Activated T-cell treated with anti-CD3 and anti-CD28 coated beads, Interleukin-2, amount 50 U/mL, for 72 hours (primary cell): ENCODE measurements around the gene STOM. TPM values are rescaled to one million over a fixed set of nuclear protein-coding genes. Genes with fewer than 3 reads are reported as not detected.
A peak's percentile ranks its signal among the peaks of the same experiment; 100 is the strongest.

Experiments used
- ATAC-seq, 2 donors: fragments of 150-1000 bp; cut with Tn5 transposase; replicated peaks in 1 of 2; 2 replicates each; pipeline ENCODE4 v1.10.0; 2021; ENCODE audit warnings: moderate library complexity in 2 of 2, mild to moderate bottlenecking in 1 of 2
- DNase-seq, 2 donors: peaks; one replicate each; pipeline ENCODE4 v3.0.0; 2021 to 2022; ENCODE audit warnings: mixed read lengths in 1 of 2
- H3K27ac Mint-ChIP-seq: one replicate; pipeline ENCODE4 v1.8.0; 2022; ENCODE audit warnings: mild to moderate bottlenecking, moderate library complexity, mixed read lengths
- H3K27me3 Mint-ChIP-seq: one replicate; pipeline ENCODE4 v1.8.0; 2022; ENCODE audit warnings: low read depth, mixed read lengths
- H3K36me3 Mint-ChIP-seq, 2 donors: one replicate each; pipeline ENCODE4 v1.8.0; 2022; ENCODE audit warnings: mixed read lengths in 2 of 2, mild to moderate bottlenecking in 1 of 2; ENCODE audit not compliant: insufficient read depth in 2 of 2
- H3K4me1 Mint-ChIP-seq: one replicate; pipeline ENCODE4 v1.8.0; 2022; ENCODE audit warnings: low read depth, mixed read lengths
- H3K4me3 Mint-ChIP-seq, 2 donors: one replicate each; pipeline ENCODE4 v1.8.0; 2022; ENCODE audit warnings: mild to moderate bottlenecking in 2 of 2, mixed read lengths in 2 of 2, moderate library complexity in 2 of 2
- H3K9me3 Mint-ChIP-seq, 2 donors: one replicate each; pipeline ENCODE4 v1.8.0; 2022; ENCODE audit warnings: mixed read lengths in 2 of 2
- total RNA-seq, 2 donors: library from RNA; stranded (reverse); gene quantifications; one replicate each; pipeline ENCODE4 v1.2.3, GENCODE V29; 2022

Gene STOM
- total RNA-seq, 2 donors from 2014 or later: 63.7 to 90.6 TPM

DNA sequence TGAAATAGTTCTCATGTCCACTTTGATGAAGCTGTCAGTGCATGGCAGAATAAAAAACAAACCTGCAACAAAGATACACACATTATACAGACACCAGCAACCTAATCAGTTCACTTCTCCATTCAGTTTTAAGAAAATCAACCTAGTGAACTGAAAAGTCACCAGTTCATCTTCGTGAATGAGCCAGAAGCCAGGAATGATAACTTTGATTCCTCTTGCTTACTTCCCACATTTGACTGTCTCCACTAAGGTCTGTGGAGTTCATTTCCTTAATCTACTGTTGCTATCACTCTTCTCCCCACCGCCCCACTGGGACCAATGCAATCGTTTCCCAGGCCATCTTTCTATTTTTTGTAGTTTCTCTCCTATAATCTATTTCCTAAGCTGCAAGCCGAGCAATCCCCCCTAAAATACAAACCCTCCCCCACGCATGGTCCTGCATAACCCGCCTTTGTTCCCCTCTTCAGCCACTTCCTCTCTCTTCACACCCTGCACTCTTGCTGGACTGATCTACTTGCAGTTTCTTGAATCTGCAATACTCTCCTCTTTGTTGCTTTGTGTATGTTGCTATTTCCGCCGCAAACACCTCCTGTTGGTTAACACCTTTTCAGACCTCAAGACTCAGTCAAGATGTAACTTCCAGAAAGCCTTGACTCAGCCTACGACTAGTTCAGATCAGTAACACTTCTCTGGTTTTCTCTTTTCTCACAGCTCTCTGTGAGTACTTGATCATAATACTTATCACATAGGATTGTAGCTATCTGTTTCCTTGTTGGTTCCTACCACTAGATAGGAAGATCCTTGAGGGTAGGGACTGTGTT is 16.6 kb downstream of the STOM start:
- peak; percentile 95 to 97 for ATAC-seq
- Mint-ChIP-seq H3K4me1 (peaks cover 46% of the 10 kb centered on the region), H3K27me3 (no peaks in the 10 kb centered on the region), H3K4me3 (peak overlapping the region; percentile 54 to 58), H3K36me3 (peaks cover 10 to 15% of the 10 kb centered on the region in 2 donors), H3K9me3 (no peaks in the 10 kb centered on the region), H3K27ac (peak overlapping the region; percentile 47)
- DNase-seq: peak; percentile 62 to 63

DNA sequence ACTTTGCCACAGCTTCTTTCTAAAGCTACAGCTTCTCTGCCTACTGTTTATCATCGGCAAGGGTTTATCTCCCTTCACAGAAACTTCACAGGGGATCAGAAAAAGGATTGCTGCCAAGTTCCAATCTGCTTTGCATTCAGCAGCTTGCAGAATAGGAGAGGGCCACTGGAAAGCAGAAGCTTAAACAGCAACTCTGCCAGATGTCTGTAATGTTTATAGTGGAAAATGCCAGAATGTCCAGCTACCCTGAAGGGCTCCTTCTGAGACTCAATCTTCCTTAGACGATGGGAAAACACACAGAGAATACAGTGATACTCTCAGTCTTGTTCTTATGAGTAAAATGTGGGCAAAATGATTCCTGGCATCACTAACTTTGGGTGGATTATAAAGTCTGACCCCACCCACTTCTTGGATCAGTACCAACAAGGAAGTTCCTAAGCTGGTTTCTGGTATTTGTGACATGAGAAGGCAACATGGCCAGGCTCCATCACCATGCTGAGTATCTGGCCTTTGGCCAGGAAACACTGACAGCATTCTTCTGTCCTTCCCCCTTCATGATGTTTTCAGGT is 19.0 kb downstream of the STOM start:
- ATAC-seq (no peak), DNase-seq (peak in 1 of 2 donors; percentile 23)
- peaks cover 26% of the 10 kb centered on the region for H3K4me1 Mint-ChIP-seq
- H3K36me3 Mint-ChIP-seq: peaks cover 13 to 27% of the 10 kb centered on the region in 2 donors
- no peaks in the 10 kb centered on the region for H3K27me3 Mint-ChIP-seq
- peak overlapping the region in 1 of 2 donors; percentile 3 for H3K4me3 Mint-ChIP-seq
- no peaks in the 10 kb centered on the region for H3K9me3 Mint-ChIP-seq
- H3K27ac Mint-ChIP-seq: no peak overlapping the region

DNA sequence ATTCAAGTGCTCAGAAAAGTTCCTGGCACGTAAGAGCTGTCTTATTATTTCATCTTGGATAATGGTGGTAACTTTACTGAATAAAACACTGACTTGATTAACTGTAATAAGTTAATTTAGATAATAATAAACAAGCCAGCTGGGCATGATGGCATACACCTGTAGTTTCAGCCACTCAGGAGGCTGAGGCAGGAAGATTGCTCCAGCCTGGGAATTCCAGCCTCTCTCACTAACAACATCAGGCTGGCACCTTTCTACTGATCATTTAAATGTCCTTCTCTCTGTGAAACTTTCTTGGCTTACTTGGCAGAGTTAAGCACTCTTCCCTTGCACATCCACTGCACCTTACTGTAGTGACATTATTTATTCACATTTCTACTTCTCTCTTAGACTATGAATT is 20.0 kb downstream of the STOM start:
- Mint-ChIP-seq H3K27me3 (no peaks in the 10 kb centered on the region), H3K9me3 (no peaks in the 10 kb centered on the region), H3K27ac (peak overlapping the region; percentile 40), H3K36me3 (peaks cover 10 to 22% of the 10 kb centered on the region in 2 donors), H3K4me1 (peaks cover 23% of the 10 kb centered on the region), H3K4me3 (no peak overlapping the region)
- ATAC-seq (no peak), DNase-seq (no peak)

DNA sequence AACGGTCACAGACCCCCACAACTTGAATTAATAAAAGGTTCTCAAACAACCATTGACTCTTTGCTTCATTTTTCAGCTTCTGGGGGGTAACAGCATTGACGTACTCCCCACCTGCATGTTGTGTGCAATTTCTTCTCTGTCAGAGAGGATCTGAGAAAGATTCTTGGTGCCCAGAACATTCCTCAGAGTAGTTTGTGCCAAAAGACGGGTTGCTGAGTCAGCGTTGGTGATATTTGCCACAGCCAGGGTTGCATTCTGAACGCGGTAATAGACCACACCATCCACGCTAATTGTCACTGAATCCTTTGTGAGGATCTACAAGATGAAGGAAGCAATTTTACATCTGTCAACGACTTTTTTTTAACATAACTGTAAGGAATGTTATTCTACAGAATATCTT is 21.0 kb downstream of the STOM start:
- DNase-seq (no peak), ATAC-seq (no peak)
- H3K9me3 Mint-ChIP-seq: no peaks in the 10 kb centered on the region
- peaks cover 10 to 22% of the 10 kb centered on the region in 2 donors for H3K36me3 Mint-ChIP-seq
- H3K4me1 Mint-ChIP-seq: peaks cover 25% of the 10 kb centered on the region
- no peaks in the 10 kb centered on the region for H3K27me3 Mint-ChIP-seq
- H3K27ac Mint-ChIP-seq: no peak overlapping the region
- H3K4me3 Mint-ChIP-seq: no peak overlapping the region

DNA sequence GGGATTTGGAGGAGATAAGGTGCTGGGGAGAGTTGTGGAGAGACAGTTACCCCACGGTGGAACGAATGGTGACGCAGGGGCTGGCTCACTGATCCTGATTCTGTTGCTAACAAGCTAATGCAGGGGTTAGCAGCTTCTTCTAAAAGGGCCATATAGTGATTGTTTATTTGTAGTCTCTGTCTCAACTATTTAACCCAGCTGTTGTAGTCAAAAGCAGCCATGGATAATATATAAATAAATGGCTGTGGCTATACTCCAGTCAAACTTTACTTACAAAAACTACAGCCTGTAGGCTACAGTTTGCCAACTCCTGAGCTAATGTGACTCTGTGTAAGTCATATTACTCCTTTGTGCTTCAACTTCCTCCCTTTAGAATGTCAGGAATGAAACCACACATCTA is 21.8 kb downstream of the STOM start:
- Mint-ChIP-seq H3K36me3 (peaks cover 6 to 26% of the 10 kb centered on the region in 2 donors), H3K4me3 (no peak overlapping the region), H3K9me3 (no peaks in the 10 kb centered on the region), H3K27ac (no peak overlapping the region), H3K4me1 (peaks cover 22% of the 10 kb centered on the region), H3K27me3 (no peaks in the 10 kb centered on the region)
- ATAC-seq: no peak
- DNase-seq: no peak

DNA sequence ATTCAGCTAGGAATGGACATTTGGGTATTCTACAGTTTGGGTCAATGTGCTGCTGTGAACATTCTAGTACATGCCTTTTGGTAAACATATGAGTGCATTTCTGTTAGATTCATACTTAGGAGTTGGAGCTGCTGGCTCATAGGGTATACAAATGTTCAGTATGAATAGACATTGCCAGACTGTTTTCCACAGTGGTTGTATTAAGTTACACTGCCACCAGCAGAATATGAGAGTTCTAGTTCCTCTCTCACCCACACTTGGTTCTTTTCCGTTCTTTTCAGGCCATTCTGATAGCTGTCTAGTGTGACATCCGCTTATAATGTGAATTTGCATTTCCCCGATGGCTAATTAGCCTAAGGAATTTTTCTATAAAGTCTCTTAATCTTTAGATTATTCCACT is 25.0 kb downstream of the STOM start:
- no peaks in the 10 kb centered on the region for H3K9me3 Mint-ChIP-seq
- DNase-seq: no peak
- peak in 1 of 2 donors; percentile 41 for ATAC-seq
- peaks cover 4 to 24% of the 10 kb centered on the region in 2 donors for H3K36me3 Mint-ChIP-seq
- H3K4me1 Mint-ChIP-seq: peaks cover 18% of the 10 kb centered on the region
- no peak overlapping the region for H3K4me3 Mint-ChIP-seq
- H3K27ac Mint-ChIP-seq: peak overlapping the region; percentile 78
- no peaks in the 10 kb centered on the region for H3K27me3 Mint-ChIP-seq

DNA sequence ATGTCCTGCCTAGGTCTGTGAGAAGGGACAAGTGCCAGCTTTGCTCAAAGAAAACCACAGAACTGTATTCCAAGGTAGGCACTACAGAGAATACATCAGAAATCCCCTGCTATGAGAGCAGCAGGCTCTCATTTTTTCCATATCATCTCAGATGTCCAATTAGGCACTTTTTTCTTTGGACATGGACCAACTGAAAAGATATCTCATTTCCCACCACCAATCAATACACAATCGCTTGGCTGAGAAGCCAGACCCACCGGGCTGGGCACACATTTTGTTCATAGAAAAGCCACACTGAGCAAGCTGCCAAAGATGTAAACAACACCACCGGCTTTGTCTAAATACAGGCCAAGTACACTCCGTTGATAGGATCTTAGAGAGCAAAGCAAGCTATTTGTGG is 25.9 kb downstream of the STOM start:
- peak overlapping the region; percentile 84 for H3K27ac Mint-ChIP-seq
- peaks cover 4 to 21% of the 10 kb centered on the region in 2 donors for H3K36me3 Mint-ChIP-seq
- ATAC-seq (no peak), DNase-seq (no peak)
- peaks cover 18% of the 10 kb centered on the region for H3K4me1 Mint-ChIP-seq
- H3K27me3 Mint-ChIP-seq: no peaks in the 10 kb centered on the region
- H3K9me3 Mint-ChIP-seq: no peaks in the 10 kb centered on the region
- H3K4me3 Mint-ChIP-seq: no peak overlapping the region

DNA sequence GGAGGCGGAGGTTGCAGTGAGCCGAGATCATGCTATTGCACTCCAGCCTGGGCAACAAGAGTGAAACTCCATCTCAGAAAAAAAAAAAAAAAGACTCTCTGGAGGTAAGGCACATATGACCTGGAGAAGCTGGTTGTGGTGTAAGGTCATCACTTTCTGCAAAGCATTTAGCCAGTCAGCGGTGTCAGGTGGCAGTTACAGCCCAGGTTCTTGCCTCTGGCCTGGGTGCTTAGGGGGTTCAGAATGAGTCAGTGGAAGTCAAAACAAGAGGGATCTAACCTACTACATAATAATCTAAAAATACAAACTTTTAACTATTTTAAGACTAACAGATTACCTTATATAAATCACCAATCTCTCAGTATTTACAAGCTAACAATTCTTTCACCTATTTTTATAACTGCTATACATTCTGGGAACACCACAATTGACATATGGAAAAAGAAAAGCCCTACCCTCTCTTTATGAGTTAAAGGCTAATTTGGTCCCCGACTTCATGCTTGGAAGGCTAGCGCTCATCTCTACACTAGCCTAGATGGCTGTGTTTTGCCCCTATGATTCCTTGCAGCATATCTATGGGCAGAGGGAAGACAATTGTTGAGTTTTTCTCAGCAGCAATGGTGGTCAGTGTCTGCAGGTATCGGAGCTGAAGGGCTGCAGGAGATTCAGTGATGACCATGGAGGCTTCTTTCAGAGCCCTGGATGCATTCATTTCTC is 29.2 kb downstream of the STOM start:
- Mint-ChIP-seq H3K9me3 (no peaks in the 10 kb centered on the region), H3K4me3 (no peak overlapping the region), H3K36me3 (peaks cover 5 to 6% of the 10 kb centered on the region in 2 donors), H3K27me3 (no peaks in the 10 kb centered on the region), H3K4me1 (peaks cover 18% of the 10 kb centered on the region), H3K27ac (no peak overlapping the region)
- DNase-seq (no peak), ATAC-seq (peak; percentile 51 to 65)

DNA sequence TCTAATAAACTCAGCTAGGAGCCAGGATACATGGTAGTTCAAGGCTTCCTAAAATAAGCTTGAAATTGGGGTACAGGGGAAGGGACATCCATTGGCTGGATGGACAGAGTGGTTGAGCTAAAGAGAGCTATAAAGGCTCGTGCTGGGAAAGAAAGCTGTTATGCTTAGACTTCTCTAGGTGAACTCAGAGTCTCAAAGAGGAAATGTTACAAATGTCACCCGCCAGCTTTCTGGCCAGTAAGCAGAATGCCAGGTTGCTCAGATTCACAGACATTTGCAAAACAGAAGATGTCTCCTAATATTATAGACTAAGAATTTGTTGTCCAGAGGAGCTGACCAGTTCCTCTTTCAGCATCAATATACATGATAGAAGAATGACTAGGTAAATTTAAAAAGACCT is 30.6 kb downstream of the STOM start:
- ATAC-seq (no peak), DNase-seq (no peak)
- H3K27ac Mint-ChIP-seq: no peak overlapping the region
- no peaks in the 10 kb centered on the region for H3K27me3 Mint-ChIP-seq
- peaks cover 5 to 6% of the 10 kb centered on the region in 2 donors for H3K36me3 Mint-ChIP-seq
- H3K4me3 Mint-ChIP-seq: no peak overlapping the region
- H3K4me1 Mint-ChIP-seq: peaks cover 8% of the 10 kb centered on the region
- no peaks in the 10 kb centered on the region for H3K9me3 Mint-ChIP-seq

DNA sequence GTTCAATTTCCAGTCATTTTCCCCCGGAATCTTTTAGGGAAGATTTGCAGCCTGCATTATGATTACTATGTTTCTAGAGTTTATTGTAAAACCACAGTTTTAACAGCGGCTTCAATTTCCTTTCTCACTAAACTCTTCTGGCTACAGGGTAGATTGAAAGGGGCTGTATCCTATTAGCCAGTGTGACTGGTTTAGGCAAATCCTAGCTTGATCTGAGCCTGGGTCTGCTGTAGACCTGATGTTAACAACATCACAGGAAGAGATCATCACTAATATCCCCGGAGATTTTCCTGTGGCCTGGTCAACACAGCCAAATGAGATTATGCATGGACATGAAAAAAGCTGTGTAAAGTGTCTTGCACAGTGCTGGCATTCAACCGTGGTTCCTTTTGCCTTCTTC is 33.4 kb downstream of the STOM start:
- ATAC-seq (no peak), DNase-seq (no peak)
- Mint-ChIP-seq H3K27me3 (no peaks in the 10 kb centered on the region), H3K4me1 (no peaks in the 10 kb centered on the region), H3K4me3 (no peak overlapping the region), H3K9me3 (no peaks in the 10 kb centered on the region), H3K27ac (no peak overlapping the region), H3K36me3 (peaks cover 0 to 5% of the 10 kb centered on the region in 2 donors)

DNA sequence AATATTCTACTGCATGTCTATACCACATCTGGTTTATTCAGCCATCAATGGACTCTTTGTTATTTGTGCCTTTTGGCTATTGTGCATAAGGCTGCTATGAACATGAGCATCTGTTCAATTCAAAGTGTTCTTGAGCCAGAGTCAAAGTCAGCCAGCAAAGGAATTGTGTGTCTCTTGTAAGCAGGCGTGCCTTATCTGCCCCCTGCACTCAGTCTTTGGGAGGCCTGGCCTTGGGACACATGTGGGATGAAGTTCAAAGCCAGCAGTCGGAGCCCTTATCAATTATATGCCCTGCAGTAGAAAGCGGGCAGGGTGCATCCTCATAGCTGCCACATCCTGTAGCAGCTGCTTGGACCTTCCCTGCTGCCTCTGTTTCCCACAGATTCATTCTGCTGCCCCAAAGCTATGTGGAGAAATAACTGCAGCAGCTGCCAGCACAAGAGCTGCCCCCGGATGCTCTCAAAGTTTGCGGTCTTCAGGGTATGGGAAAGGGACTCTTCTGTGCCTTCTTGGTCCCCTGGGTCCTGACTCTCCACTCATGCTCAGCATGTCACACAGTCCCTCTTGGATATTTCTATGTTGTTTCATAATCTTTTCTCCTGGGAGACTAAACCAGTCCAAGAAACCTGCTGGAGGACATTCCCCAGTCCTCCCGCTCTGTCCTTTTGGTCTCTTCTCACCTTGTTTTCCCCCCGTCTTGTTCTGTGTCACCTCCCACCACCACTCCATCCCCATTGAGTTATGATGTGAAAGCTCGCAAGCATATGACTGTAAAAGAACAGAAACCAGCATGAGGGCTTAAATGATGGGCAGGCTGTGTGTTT is 35.9 kb downstream of the STOM start:
- ATAC-seq: no peak
- Mint-ChIP-seq H3K4me1 (no peaks in the 10 kb centered on the region), H3K9me3 (no peaks in the 10 kb centered on the region), H3K27me3 (no peaks in the 10 kb centered on the region), H3K36me3 (peaks cover 0 to 5% of the 10 kb centered on the region in 2 donors), H3K27ac (no peak overlapping the region), H3K4me3 (no peak overlapping the region)
- DNase-seq: no peak

DNA sequence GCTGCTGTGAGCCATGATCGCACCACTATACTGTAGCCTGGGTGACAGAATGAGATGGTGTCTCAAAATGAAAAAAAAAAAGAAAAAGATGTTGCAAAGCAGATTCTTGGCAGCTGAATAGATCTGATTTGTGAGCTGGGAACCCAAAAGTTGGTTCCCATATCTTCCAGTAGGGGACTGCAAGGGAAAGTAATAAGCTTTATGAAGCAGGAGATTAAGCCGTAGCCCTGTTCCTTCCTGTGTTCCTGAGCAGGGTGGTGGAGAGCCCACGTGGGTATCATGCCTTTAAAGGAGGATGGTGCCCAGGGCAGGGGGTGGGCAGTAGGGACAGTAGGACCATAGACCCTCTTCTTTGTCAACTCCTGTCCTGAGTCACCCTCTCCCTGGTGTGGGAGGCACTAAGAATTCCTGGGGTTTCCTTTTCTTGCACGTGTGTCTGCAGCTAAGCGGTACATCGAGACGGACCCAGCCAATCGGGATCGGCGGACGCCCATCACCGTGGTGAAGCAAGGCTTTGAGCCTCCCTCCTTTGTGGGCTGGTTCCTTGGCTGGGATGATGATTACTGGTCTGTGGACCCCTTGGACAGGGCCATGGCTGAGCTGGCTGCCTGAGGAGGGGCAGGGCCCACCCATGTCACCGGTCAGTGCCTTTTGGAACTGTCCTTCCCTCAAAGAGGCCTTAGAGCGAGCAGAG is 37.9 kb downstream of the STOM start:
- Mint-ChIP-seq H3K9me3 (no peaks in the 10 kb centered on the region), H3K4me1 (no peaks in the 10 kb centered on the region), H3K36me3 (no peaks in the 10 kb centered on the region), H3K4me3 (no peak overlapping the region), H3K27ac (no peak overlapping the region), H3K27me3 (no peaks in the 10 kb centered on the region)
- DNase-seq (no peak), ATAC-seq (no peak)
